Measurements from ENCODE around the gene BCL2L2.

DNA sequence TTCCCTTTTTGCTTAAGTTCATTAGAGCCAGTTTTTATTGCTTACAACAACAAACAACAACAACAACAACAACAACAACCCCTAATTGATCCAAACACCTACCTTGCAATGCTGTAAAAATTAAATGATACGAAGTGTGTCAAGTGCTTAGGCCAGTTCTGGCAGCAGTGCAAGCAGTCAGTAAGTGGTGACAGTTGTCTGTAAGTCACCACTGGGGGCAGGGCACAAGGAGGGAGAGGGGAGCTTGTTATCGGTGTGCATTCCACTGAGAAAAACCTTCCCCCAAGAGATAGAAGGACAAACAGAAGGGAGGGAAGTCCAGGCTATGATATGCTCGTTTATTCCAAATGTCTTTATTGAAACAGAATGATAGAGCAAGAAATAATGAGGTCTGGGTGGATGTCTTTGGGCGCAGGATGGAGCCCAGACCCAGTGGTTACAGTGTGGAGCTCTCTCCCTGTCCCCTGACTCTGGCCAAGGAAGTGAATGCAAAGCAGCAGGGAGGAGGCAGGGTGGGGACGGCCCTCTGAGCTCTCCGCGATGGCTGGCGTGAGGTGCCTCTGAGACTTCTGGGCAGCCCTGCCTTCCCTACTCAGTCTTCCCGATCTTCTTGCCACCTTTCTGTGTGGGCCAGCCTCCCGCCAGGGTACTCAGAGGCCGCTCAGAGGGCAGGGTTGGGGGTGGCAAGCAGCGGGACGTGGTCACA lies 39.5 kb downstream of the BCL2L2 start:
- TF ChIP-seq, protein P1, sequence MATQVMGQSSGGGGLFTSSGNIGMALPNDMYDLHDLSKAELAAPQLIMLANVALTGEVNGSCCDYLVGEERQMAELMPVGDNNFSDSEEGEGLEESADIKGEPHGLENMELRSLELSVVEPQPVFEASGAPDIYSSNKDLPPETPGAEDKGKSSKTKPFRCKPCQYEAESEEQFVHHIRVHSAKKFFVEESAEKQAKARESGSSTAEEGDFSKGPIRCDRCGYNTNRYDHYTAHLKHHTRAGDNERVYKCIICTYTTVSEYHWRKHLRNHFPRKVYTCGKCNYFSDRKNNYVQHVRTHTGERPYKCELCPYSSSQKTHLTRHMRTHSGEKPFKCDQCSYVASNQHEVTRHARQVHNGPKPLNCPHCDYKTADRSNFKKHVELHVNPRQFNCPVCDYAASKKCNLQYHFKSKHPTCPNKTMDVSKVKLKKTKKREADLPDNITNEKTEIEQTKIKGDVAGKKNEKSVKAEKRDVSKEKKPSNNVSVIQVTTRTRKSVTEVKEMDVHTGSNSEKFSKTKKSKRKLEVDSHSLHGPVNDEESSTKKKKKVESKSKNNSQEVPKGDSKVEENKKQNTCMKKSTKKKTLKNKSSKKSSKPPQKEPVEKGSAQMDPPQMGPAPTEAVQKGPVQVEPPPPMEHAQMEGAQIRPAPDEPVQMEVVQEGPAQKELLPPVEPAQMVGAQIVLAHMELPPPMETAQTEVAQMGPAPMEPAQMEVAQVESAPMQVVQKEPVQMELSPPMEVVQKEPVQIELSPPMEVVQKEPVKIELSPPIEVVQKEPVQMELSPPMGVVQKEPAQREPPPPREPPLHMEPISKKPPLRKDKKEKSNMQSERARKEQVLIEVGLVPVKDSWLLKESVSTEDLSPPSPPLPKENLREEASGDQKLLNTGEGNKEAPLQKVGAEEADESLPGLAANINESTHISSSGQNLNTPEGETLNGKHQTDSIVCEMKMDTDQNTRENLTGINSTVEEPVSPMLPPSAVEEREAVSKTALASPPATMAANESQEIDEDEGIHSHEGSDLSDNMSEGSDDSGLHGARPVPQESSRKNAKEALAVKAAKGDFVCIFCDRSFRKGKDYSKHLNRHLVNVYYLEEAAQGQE (IDR thresholded peaks at IDR 0.05; ENCODE audit: insufficient read depth in 1 of 2, low read depth in 2 of 2, low read length in 2 of 2) = no peak
- no peak for TF ChIP-seq FOXP2 (optimal IDR thresholded peaks at IDR 0.05; ENCODE audit: borderline replicate concordance, extremely low read depth, extremely low read length, insufficient read depth)

Data from PFSK-1 (cell line).